GM12878 (cell line): ENCODE data around the gene ERC1. TPM values are rescaled to one million over a fixed set of nuclear protein-coding genes. Genes with fewer than 3 reads are reported as not detected.

ENCODE experiments used
- ATAC-seq: fragments of 200-7000 bp; cut with Tn5 transposase; 3 replicates; pipeline ENCODE4 v1.9.1; 2020; ENCODE audit warnings: mild to moderate bottlenecking, moderate library complexity
- BruUV-seq: library from RNA; stranded (reverse); fragments of 400-500 nt; replicated peaks from 2 replicates; lab custom pipeline; 2021; lab: Mats Ljungman, UMichigan
- CTCF ChIA-PET: fragments of 300-600 bp; sonication (Branson Sonifier 250); formaldehyde crosslinking; extraction: SDS; loops from one replicate; lab custom pipeline; 2021; ENCODE audit warnings: inconsistent platforms; lab: Yijun Ruan, JAX
- POLR2A ChIA-PET: fragments of 350-600 bp; formaldehyde crosslinking; extraction: SDS; loops from one replicate; lab custom pipeline; 2021; ENCODE audit warnings: inconsistent platforms; lab: Charles Lee
- RAD21 ChIA-PET: fragments of 300-600 bp; sonication (Branson Sonifier 250); formaldehyde crosslinking; loops from one replicate; lab custom pipeline; 2023; ENCODE audit warnings: antibody characterized with exemption; ENCODE audit not compliant: unreplicated experiment; lab: Charles Lee
- SMC1A ChIA-PET: fragments of 300-600 bp; sonication (Branson Sonifier 250); formaldehyde crosslinking; loops from one replicate; lab custom pipeline; 2023; ENCODE audit not compliant: unreplicated experiment, uncharacterized antibody; lab: Charles Lee
- DNase-seq: peaks from one replicate; pipeline ENCODE4 v3.0.0-alpha.2; 2011; ENCODE audit warnings: low read depth, low spot score
- FAIRE-seq: peaks from 3 replicates; lab custom pipeline; 2011; peaks lifted over from hg19 to GRCh38; lab: Jason Lieb, UNC
- H2AFZ ChIP-seq: 2 replicates; pipeline ENCODE4 v1.6.0; 2011; ENCODE audit warnings: low read depth, low read length, control low read depth; ENCODE audit not compliant: control insufficient read depth
- H3K27ac ChIP-seq: 2 replicates; pipeline ENCODE4 v1.5.1; 2011; ENCODE audit warnings: control low read depth; ENCODE audit not compliant: control insufficient read depth, insufficient read depth
- H3K27me3 ChIP-seq, 2 experiments: replicated peaks in 1 of 2; 2 replicates each; pipeline versions ENCODE4 v1.6.0 to v1.6.1; 2011; ENCODE audit warnings: low read length in 1 of 2; ENCODE audit not compliant: control insufficient read depth in 2 of 2, insufficient read depth in 2 of 2
- H3K36me3 ChIP-seq, 2 experiments: 2 replicates each; pipeline ENCODE4 v1.5.1; 2011; ENCODE audit warnings: low read length in 1 of 2; ENCODE audit not compliant: control insufficient read depth in 2 of 2, insufficient read depth in 2 of 2
- H3K4me1 ChIP-seq: 2 replicates; pipeline ENCODE4 v1.6.1; 2011; ENCODE audit warnings: mild to moderate bottlenecking, low read length, moderate library complexity, mixed read lengths; ENCODE audit not compliant: control insufficient read depth, insufficient read depth
- H3K4me2 ChIP-seq: 2 replicates; pipeline ENCODE4 v1.6.0; 2011; ENCODE audit warnings: control low read depth; ENCODE audit not compliant: control insufficient read depth, insufficient read depth
- H3K4me3 ChIP-seq: fragments of 200-600 bp; sonication (generic); 2 replicates; pipeline ENCODE4 v1.5.1; 2016
- H3K79me2 ChIP-seq: 2 replicates; pipeline ENCODE4 v1.6.0; 2011; ENCODE audit warnings: low read length; ENCODE audit not compliant: control insufficient read depth, insufficient read depth
- H3K9ac ChIP-seq: 2 replicates; pipeline ENCODE4 v1.8.0; 2011; ENCODE audit warnings: low read length, control low read depth, mixed read lengths; ENCODE audit not compliant: control insufficient read depth, insufficient read depth
- H3K9me3 ChIP-seq: replicated peaks from 3 replicates; pipeline ENCODE4 v1.5.1; 2011; ENCODE audit warnings: mild to moderate bottlenecking, low read length; ENCODE audit not compliant: control insufficient read depth, insufficient read depth
- H4K20me1 ChIP-seq: 2 replicates; pipeline ENCODE4 v1.6.0; 2011; ENCODE audit not compliant: control insufficient read depth, insufficient read depth
- CHD1 ChIP-seq: IDR thresholded peaks from 2 replicates; pipeline ENCODE4 v1.6.1; 2012; ENCODE audit warnings: low read depth, low read length, improper control_type of control experiment
- CREB1 ChIP-seq: IDR thresholded peaks from 2 replicates; pipeline ENCODE4 v1.6.1; 2012; ENCODE audit warnings: low read depth, mild to moderate bottlenecking, inconsistent platforms
- DPF2 ChIP-seq: fragments of 450-650 bp; IDR thresholded peaks from 2 replicates; pipeline ENCODE4 v1.6.1; 2017; ENCODE audit warnings: mild to moderate bottlenecking
- FOS ChIP-seq: IDR thresholded peaks from 3 replicates; pipeline ENCODE4 v1.6.1; 2011; ENCODE audit warnings: borderline replicate concordance; ENCODE audit not compliant: insufficient read length; ENCODE audit errors: extremely low read depth
- HDGF ChIP-seq: fragments of 450-650 bp; IDR thresholded peaks from 2 replicates; pipeline ENCODE4 v1.6.1; 2016; ENCODE audit warnings: antibody characterized with exemption
- PAX5 ChIP-seq: IDR thresholded peaks from 2 replicates; pipeline ENCODE4 v1.6.1; 2011; ENCODE audit warnings: low read depth, low read length, borderline replicate concordance
- SP1 ChIP-seq: IDR thresholded peaks from one replicate; pipeline ENCODE4 v1.6.1; 2011; ENCODE audit warnings: low read depth, low read length
- TCF7 ChIP-seq: IDR thresholded peaks from 2 replicates; pipeline ENCODE4 v1.6.1; 2014; ENCODE audit warnings: antibody characterized with exemption, borderline replicate concordance
- WGBS: methylation state at CpG from one replicate; pipeline ENCODE4 v1.1.6; 2016; ENCODE audit warnings: low lambda C conversion rate; ENCODE audit not compliant: insufficient replicate concordance, insufficient coverage; ENCODE audit errors: missing lambda C conversion rate; 5-methylcytosine and 5-hydroxymethylcytosine counted together
- in situ Hi-C: fragments of 300-500 bp; cut with MboI; formaldehyde crosslinking; loops from 9 replicates; pipeline ENCODE4 v1.14.3; 2018; ENCODE audit warnings: mixed read lengths
- intact Hi-C: fragments of 100-400 bp; cut with micrococcal nuclease; formaldehyde crosslinking; loops from one replicate; pipeline ENCODE4 v1.14.2; 2022; ENCODE audit not compliant: unreplicated experiment
- polyA plus RNA-seq, 11 experiments: library from polyadenylated mRNA; depleted of rRNA in 4 of 11; unstranded in 6 of 11; stranded (reverse) in 5 of 11; fragments of >200 nt; fragmentation: Nextera tagmentation in 4 of 11; fragmentation: Illumina TruSeq in 1 of 11; extraction: Ambion mirVana in 4 of 11; extraction: Trizol in 1 of 11; gene quantifications; 1 replicate in 1 of 11; 2 replicates in 10 of 11; pipeline versions ENCODE4 v1.2.1 to v1.2.3, GENCODE V29; 2011 to 2016; ENCODE audit warnings: inconsistent platforms in 2 of 11, missing spikeins in 2 of 11, low read depth in 1 of 11
- total RNA-seq, 4 experiments: library from RNA; depleted of rRNA in 3 of 4; stranded (reverse); fragments of >200 nt in 3 of 4; fragmentation: Illumina TruSeq in 1 of 4; extraction: Trizol in 1 of 4; gene quantifications; 2 replicates each; pipeline versions ENCODE4 v1.2.1 to v1.2.3, GENCODE V29; 2013 to 2021
- TF ChIP-seq, protein P1 (sequence below): fragments of 450-650 bp; IDR thresholded peaks from 2 replicates; pipeline ENCODE4 v1.6.1; 2017; ENCODE audit warnings: low read depth, mild to moderate bottlenecking, moderate library complexity
- TF ChIP-seq, protein P2 (sequence below): fragments of 450-650 bp; IDR thresholded peaks from 2 replicates; pipeline ENCODE4 v1.6.1; 2017; ENCODE audit warnings: mild to moderate bottlenecking

ERC1 gene
- total and polyA plus RNA-seq, 10 of the 15 experiments (the other 5 are each of a cell fraction or from before 2014, with no cell fraction given): 0.75 to 8.0 (median 5.0) TPM

DNA sequence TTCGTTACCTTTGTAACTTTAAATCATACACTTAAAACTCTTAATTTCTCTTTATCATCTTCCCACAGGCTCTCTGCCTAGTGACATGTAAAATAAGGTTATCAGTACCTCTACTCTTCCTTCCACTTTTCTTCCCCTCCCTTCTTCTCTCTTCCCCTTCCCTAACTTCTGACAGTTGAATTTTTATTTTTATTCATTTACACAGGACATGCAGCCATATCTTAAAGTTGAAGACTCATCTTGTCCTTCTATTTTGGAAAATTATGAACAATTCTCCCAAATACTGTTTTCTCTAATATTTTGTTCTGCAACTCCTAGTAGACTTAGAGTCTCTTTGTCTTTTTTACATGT is 339.4 kb downstream of the ERC1 start:
- ATAC-seq: no peak

More for the DNA sequence above, 339.4 kb downstream of the ERC1 start:
- POLR2A ChIA-PET: no interaction called here
- intact Hi-C loops: no loop called here
- no peaks in the 10 kb centered on the region for H3K36me3 ChIP-seq
- no peaks in the 10 kb centered on the region for H3K27me3 ChIP-seq
- in situ Hi-C loops: no loop called here
- CTCF ChIA-PET: interaction anchor here (1.4 kb wide), 1 partner anchor 212 kb away, joined by 4 read pairs; no protein-coding TSS in a partner anchor
- no peak for DNase-seq
- no peak overlapping the region for H3K27ac ChIP-seq
- no peak overlapping the region for H2AFZ ChIP-seq
- H3K4me2 ChIP-seq: no peak overlapping the region
- no TSS peak for BruUV-seq
- WGBS: 0% methylated on average over 1 of the region's 1 CpG
- TF ChIP-seq HDGF (no peak), TCF7 (no peak), SP1 (no peak), CHD1 (no peak), PAX5 (no peak), FOS (no peak), DPF2 (no peak), CREB1 (no peak)
- TF ChIP-seq, protein P1, sequence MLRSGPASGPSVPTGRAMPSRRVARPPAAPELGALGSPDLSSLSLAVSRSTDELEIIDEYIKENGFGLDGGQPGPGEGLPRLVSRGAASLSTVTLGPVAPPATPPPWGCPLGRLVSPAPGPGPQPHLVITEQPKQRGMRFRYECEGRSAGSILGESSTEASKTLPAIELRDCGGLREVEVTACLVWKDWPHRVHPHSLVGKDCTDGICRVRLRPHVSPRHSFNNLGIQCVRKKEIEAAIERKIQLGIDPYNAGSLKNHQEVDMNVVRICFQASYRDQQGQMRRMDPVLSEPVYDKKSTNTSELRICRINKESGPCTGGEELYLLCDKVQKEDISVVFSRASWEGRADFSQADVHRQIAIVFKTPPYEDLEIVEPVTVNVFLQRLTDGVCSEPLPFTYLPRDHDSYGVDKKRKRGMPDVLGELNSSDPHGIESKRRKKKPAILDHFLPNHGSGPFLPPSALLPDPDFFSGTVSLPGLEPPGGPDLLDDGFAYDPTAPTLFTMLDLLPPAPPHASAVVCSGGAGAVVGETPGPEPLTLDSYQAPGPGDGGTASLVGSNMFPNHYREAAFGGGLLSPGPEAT: no peak
- TF ChIP-seq, protein P2, sequence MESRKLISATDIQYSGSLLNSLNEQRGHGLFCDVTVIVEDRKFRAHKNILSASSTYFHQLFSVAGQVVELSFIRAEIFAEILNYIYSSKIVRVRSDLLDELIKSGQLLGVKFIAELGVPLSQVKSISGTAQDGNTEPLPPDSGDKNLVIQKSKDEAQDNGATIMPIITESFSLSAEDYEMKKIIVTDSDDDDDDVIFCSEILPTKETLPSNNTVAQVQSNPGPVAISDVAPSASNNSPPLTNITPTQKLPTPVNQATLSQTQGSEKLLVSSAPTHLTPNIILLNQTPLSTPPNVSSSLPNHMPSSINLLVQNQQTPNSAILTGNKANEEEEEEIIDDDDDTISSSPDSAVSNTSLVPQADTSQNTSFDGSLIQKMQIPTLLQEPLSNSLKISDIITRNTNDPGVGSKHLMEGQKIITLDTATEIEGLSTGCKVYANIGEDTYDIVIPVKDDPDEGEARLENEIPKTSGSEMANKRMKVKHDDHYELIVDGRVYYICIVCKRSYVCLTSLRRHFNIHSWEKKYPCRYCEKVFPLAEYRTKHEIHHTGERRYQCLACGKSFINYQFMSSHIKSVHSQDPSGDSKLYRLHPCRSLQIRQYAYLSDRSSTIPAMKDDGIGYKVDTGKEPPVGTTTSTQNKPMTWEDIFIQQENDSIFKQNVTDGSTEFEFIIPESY: no peak
- TF ChIP-seq, all 136 proteins: peak for 0
- SMC1A ChIA-PET: interaction anchor here (1.8 to 2.0 kb wide), 2 partner anchors 11 to 212 kb away, joined by 3 to 5 read pairs; no protein-coding TSS in a partner anchor
- FAIRE-seq: no peak
- no peak overlapping the region for H3K4me3 ChIP-seq
- no peaks in the 10 kb centered on the region for H3K79me2 ChIP-seq
- no peaks in the 10 kb centered on the region for H4K20me1 ChIP-seq
- H3K9me3 ChIP-seq: no peaks in the 10 kb centered on the region
- RAD21 ChIA-PET: no interaction called here
- H3K4me1 ChIP-seq: no peaks in the 10 kb centered on the region
- H3K9ac ChIP-seq: no peak overlapping the region
